GM19328 (cell line): Measurements from ENCODE around the gene BABAM1.

ENCODE experiments used
- ATAC-seq: cut with Tn5 transposase; IDR thresholded peaks from one replicate; pipeline ENCODE4 v1.9.1; 2021; ENCODE audit warnings: mild to moderate bottlenecking, moderate library complexity; ENCODE audit not compliant: unreplicated experiment

BABAM1 gene

DNA sequence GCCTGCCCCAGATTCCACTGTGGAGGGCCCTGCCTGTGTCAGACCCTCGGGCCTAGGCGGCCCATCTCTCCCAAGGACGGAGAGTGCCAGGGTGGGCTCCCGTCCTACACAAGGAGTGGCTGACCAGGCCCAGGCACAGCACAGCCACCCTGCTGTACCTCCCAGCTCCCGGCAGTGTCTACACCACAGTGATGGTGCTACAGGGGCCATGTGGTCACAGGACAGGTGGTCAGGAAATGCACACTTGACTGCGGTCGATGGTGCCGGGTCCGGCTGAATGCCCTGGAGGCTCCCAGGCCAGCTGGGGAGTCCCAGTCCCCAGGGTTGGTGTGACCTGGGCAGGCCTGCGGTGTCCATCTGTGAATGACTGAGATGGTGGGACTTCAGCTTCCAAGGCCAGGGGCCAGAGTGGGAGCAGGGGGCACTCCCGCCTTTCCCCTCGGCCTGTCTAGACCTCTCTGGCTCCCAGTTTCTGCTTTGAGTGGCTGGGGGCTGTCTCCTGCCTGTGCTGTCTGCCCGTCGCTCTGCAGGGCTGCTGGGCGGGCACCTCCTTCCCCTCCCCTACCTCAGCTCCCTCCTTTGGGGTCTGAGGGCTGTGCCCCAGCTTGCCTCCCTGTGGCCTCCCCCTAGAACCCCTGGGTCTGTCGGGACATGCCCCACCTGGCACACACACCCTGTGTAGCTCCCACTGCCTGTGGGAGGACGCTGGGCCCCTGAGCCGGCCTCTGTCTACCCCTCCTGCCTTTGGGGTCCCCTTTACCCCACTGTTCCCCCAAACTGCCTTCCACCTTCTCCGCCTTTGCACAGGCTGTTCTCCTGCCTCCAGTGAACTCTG, 54.6 kb downstream of the BABAM1 start:
- no peak for ATAC-seq

DNA sequence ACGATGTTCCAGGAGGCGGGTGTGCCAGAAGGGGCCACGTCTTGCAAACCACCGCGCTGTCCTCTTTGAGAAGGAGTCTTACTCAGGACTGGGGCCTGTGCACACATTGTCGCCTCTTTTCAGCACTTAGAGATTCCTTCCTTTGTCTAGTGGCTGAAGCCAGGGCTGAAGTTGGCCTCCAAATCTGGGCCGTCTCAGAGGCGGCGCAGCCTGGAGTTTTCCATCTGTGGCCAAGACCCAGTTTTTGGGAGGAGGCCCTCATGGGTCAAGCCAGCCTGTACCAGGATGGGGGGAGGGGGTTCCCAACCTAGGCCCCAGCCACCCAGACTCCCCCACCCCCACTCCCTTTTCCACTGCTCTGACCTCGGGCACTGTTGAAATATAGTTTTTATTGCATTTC, 55.6 kb downstream of the BABAM1 start:
- ATAC-seq = no peak

DNA sequence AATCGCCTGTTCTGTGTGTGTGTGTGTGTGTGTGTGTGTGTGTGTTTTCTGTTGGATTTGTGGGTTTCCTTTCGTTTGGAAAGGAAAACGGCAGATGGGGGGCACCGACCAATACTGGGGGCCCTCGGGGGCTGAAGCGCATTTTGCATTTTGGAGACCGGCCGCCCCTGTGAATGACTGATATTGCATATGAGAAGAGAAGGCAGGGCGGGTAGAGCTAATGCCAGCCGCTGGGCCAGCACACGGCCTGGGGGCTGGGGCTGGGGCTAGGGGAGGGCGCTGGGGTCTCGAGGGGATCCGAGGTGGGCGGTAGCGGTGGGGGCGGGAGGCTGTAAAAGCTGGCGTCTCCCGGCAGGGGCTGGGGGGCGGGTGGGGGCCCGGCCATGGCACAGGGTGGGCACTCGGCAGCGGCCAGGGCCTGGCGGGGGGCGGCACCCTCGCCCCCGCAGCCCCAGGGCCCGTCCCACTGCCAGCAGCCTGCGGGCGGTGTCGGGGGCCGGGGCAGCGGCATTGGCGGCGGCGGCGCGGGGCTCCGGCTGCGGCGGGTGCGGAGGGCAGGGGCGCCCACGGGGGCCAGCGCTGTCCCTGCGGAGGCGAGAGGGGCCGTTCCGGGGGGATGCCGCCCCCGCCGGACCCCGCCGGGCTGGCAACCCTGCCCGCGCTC, 56.2 kb downstream of the BABAM1 start:
- no peak for ATAC-seq

DNA sequence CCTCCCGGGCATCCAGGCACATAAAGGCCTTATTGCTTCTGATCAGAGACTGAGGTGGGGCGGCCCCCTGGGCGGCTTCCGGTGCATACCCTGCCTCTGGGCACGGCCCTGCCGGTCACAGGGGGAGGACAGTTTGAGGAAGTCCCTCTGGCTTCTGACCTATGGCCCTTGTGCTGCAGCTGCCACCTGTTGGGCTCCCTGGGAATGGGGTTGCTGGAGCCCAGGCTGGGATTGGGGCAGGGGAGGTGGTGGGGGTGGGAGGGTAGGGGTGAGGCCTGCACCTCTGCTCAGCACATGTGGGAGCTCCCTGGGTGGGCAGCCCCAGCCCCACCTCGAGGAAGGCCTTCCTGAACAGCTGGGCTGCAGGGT, 56.7 kb downstream of the BABAM1 start:
- ATAC-seq = no peak

DNA sequence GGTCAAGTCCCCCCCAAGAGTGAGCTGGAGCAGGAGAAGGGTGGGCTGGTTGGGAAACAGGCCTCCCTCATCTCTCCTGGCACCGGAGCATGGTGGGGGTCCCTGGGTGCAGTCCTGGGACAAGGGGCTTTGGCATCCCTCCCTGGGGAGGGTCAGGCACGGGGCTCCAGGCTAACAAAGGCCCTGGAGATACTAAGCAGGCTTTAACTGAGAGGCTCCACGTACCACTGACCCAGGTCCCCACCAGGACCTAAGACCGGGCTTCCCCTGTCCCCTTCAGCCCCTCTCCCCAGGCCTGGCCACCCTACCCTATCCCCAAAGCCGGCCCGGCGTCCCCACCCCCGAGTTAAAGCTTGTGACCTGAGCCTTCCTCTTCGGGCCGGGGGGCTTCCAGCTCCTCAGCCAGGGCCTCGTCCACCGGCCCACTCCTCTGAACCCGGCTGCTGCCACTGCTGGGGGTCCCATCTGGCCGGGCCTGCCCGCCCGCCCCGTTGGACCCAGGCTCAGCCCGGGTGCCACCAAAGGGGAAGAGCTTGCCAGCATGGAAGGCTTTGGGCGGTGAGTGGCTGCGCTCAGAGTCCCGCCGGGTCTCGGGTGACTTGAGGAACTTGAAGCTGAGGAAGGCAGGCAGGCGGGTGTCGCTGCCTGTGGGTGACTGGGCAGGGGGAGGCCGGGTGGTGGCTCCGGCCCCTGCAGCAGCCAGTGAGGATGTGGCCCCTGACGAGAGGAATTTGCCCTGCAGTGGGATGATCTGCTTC, 57.3 kb downstream of the BABAM1 start:
- ATAC-seq = no peak

DNA sequence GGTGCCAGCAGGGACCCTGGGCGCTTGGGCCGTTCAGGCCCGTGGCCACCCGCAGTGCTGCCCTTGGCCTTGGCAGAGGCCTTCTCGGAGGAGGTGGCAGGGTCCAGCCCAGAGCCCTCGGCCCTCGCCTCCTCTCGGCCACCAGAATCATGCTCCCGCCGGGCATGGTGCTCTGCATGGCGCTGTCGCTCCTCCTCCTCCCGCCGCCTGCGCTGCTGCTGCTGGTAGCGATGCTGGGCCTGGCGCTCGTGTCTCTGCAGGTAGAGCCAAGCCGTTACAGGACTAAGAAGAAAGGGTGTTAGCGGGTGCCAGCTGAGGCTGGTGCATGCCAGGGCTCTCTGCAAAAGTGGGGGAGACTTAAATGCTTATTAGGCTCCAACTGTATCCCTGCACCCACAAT, 57.9 kb downstream of the BABAM1 start:
- no peak for ATAC-seq

DNA sequence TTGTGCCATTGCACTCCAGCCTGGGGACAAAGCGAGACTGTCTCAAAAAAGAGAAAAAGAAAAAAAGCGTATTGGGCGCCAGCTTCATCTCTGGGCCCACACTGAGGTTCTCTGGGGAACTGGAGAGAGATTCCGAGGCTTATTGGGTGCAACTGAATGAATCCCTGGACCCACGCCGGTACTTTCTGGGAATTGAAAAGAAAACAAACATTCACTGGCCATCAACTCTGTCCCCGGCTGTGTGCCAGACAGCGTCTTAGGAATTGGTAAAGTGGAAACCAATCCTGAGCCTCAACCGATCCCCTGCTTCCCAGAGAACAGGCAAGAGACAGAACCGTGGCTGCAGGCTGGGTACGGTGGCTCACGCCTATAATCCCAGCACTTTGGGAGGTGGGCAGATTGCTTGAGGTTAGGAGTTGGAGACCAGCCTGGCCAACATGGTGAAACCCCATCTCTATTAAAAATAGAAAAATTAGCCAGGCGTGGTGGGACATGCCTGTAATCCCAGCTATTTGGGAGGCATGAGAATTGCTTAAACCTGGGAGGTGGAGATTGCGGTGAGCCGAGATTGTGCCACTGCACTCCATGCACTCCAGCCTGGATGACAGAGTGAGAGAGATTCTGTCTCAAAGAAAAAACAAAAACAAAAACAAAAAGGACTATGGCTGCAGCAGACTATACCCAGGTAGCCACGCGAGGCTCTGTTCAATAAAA, 58.8 kb downstream of the BABAM1 start:
- ATAC-seq = no peak

DNA sequence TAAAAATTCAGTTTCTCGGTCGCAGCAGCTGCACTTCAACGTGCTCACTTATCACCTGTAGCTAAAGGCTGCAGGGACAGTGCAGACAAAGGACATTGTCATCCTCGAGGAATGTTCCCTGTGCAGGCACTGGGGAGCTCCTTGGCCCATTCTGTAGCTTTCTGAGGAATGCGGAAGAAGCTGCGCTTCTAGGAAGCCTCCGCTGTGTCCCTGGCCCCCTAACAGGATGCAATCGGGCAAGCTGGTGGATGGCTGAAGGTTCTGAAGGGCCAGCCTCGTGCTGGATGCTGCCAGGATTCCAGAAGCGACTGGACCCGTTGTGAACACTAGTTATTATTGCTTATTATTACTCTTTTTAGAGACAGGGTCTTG, 59.3 kb downstream of the BABAM1 start:
- ATAC-seq = no peak

DNA sequence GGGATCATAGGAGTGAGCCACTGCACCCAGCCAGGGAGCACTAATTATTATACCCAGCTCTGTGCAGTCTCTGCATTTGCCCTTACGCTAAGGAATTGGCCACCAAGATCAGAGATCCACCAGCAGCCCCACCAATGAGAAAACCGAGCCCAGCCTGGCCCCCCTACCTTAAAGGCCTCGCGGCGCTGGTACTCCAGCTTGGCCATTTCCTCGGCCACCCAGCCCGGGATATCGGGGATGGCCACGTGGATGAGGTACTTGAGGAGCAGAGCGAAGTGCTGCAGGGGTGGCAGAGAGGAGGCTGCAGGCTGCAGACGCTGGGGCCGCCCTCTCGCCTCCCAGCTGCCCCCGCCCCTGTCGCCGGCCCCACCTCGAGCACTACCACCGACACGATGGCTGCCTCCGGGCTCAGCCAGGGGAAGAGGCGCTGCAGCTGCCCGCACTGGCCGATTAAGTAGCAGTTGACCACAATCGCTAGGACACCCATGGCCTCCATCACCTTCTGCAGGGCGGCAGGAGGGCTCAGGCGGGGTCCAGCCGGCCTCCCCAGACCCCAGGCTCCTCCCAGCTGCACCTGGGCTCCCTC, 59.9 kb downstream of the BABAM1 start:
- no peak for ATAC-seq

DNA sequence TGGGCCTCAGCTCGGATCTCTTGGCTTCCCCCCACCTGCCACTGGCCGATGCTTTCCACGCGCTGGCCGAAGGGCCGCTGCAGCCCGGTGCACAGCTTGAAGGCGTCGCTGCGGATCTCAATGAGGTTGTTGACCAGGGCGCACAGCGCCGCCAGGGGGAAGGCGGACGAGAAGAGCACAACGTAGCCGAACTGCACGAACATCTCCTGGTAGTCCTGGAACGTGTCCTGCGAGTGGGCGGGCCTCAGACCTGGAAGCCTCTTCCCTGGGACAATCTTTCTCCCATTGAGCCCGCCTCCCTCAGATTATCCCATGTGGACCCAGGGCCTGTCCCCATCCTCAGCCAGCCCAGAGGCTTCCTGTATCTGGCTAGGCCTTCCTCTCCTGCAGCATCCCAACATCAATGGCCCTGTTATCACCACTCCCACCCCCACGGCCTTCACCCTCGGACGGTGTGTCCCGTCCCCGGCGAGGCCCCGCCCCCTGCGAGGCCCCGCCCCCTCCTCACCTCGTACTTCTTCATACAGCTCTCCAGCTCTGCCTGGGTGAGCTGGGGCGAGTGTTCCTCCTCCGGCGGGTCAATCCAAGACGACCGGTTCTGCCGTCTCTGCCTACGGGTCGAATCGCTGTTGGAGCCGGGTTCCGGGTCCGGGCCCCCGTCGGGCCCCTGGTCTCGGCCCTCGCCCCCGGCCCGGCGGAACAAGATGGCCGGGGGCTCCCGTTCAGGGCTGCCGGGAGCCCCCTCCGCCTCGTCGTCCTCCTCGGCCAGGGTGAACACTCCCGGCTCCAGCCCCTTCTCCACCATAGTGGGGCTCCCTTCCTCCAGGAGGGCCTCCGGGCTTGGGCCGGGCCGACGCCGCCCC, 60.6 kb downstream of the BABAM1 start:
- no peak for ATAC-seq
